Mucosa of rectum (tissue), 2 donors: ENCODE results near the gene RASGRF1.

Experiments
- H3K27ac ChIP-seq, 2 donors: one replicate each; pipeline ENCODE4 v1.7.0; 2013; ENCODE audit warnings: inconsistent platforms in 2 of 2, low read depth in 2 of 2, low read length in 2 of 2
- H3K27me3 ChIP-seq, 2 donors: one replicate each; pipeline ENCODE4 v1.7.0; 2013; ENCODE audit warnings: low read length in 2 of 2; ENCODE audit not compliant: control insufficient read depth in 2 of 2, insufficient read depth in 2 of 2
- H3K36me3 ChIP-seq, 2 donors: one replicate each; pipeline ENCODE4 v1.7.0; 2013; ENCODE audit warnings: low read length in 2 of 2; ENCODE audit not compliant: control insufficient read depth in 2 of 2, insufficient read depth in 2 of 2
- H3K4me1 ChIP-seq, 2 donors: one replicate each; pipeline ENCODE4 v1.7.0; 2013; ENCODE audit warnings: low read length in 2 of 2, mild to moderate bottlenecking in 1 of 2; ENCODE audit not compliant: control insufficient read depth in 2 of 2, insufficient read depth in 2 of 2
- H3K4me3 ChIP-seq, 2 donors: one replicate each; pipeline ENCODE4 v1.7.0; 2013; ENCODE audit warnings: low read length in 2 of 2
- H3K9ac ChIP-seq, 2 donors: one replicate each; pipeline ENCODE4 v1.7.0; 2013; ENCODE audit warnings: low read length in 2 of 2, low read depth in 1 of 2, mild to moderate bottlenecking in 1 of 2
- H3K9me3 ChIP-seq, 2 donors: one replicate each; pipeline ENCODE4 v1.7.0; 2013; ENCODE audit warnings: low read length in 2 of 2; ENCODE audit not compliant: control insufficient read depth in 2 of 2
- donor health status: healthy.
- donor health status: Normal muscosa, but diverticular disease.

The RASGRF1 gene

DNA sequence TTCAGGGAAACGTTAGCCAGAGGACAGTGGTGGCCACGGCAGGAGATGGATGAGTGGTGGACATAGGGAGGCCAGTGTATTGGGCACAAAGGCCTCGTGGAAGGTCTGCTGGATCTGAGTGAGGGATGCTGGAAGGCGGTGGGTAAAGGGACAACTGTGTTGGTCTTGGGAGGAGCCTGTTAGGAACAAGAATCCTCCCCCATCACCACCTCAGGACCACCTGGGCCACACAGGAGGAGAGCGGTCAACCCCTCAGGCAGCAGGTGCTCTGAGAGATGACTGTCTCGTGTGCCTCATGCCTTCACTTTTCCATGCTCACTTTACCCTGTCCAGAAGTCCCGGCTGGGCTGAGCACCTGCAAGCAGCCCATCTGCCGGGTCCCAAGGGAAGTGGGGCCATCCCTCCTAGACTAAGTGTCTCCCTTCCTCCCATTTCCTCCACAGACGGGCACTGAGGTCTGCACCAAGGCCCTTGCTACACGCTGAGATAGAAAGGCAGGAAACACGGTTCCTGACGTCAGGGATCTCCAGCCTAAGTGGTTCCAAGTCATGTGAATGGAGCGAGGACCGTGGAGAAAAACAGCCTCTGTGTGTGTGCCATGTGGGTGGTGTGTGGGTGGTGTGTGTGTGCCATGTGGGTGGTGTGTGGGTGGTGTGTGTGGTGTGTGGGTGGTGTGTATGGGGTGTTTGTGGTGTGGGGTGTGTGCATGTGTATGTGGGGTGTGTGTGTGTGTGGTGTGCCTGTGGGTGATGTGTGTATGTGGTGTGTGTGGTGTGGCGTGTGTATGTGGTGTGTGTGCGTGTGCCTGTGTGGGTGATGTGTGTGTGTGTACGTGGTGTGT lies 97.9 kb downstream of the RASGRF1 start:
- Histone ChIP-seq H3K36me3 (no peaks in the 10 kb centered on the region), H3K27me3 (no peaks in the 10 kb centered on the region), H3K4me3 (no peak overlapping the region), H3K4me1 (peaks cover 0 to 5% of the 10 kb centered on the region in 2 donors), H3K9me3 (no peaks in the 10 kb centered on the region), H3K27ac (no peak overlapping the region), H3K9ac (no peak overlapping the region)

DNA sequence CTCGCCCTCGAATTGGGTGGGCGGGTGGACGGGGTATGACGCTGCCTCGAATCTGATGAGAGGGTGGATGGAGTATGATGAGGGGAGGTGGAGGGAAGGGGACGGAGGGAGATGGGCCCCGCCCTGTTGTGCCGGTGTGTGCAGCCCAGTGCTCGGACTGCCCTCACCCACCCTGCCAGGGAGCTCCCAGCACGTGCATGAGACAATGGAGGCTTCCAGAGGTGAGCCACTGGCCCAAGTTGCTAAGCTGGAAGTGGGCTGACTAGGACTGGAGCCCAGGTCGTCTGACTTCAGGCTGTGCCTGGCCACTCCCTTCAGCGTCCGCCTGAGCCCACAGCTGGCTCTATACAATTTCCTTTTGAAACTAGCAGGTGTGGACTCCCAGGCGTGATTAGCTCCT lies 98.7 kb downstream of the RASGRF1 start:
- Histone ChIP-seq H3K9me3 (no peaks in the 10 kb centered on the region), H3K4me3 (no peak overlapping the region), H3K27ac (no peak overlapping the region), H3K9ac (no peak overlapping the region), H3K27me3 (no peaks in the 10 kb centered on the region), H3K4me1 (peaks cover 0 to 5% of the 10 kb centered on the region in 2 donors), H3K36me3 (no peaks in the 10 kb centered on the region)

DNA sequence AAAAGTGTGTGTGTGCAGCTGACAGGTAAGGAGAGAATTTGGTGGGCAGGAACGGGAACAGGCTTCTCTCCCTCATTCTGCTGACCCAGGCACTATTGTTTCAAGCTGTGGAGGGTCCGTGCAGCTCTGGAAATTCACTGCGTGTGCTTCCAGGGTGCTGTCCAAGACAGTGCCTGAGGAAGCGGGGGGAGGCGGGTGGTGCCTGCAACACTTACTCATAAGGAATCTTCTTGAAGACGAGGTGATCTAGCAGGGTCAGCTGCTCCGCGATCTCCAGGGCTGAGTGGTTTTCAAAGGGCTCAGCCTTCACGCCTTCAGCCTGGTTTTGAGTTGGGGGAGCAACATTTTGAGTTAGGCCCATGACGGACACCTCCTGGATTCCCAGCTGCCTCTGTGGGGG lies 99.1 kb downstream of the RASGRF1 start:
- Histone ChIP-seq H3K9me3 (no peaks in the 10 kb centered on the region), H3K27me3 (no peaks in the 10 kb centered on the region), H3K9ac (no peak overlapping the region), H3K4me1 (peaks cover 0 to 5% of the 10 kb centered on the region in 2 donors), H3K36me3 (no peaks in the 10 kb centered on the region), H3K27ac (no peak overlapping the region), H3K4me3 (no peak overlapping the region)

DNA sequence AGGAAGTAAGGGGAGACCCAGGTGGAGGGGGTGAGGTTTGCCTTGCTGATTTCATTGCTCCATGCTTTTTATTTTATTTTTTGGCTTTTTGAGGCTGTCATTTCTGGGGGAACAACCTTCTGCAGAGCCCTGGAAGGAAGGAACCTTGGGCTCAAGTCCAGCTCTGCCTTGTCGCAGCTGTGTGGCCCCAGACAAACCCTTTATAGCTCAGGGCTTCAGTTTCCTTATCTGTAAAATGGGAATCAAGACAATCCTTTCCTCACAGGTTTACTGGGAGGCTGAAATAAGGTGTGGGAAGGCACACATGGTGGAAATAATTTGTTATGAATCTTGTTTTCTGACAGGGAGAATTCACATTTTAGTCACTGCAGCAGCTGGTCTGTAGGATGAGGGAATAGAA lies 100.3 kb downstream of the RASGRF1 start:
- H3K36me3 ChIP-seq, result no peaks in the 10 kb centered on the region
- H3K27me3 ChIP-seq, result no peaks in the 10 kb centered on the region
- no peaks in the 10 kb centered on the region for H3K9me3 ChIP-seq
- H3K4me3 ChIP-seq, result no peak overlapping the region
- no peak overlapping the region for H3K9ac ChIP-seq
- H3K27ac ChIP-seq, result no peak overlapping the region
- peaks cover 0 to 5% of the 10 kb centered on the region in 2 donors for H3K4me1 ChIP-seq

DNA sequence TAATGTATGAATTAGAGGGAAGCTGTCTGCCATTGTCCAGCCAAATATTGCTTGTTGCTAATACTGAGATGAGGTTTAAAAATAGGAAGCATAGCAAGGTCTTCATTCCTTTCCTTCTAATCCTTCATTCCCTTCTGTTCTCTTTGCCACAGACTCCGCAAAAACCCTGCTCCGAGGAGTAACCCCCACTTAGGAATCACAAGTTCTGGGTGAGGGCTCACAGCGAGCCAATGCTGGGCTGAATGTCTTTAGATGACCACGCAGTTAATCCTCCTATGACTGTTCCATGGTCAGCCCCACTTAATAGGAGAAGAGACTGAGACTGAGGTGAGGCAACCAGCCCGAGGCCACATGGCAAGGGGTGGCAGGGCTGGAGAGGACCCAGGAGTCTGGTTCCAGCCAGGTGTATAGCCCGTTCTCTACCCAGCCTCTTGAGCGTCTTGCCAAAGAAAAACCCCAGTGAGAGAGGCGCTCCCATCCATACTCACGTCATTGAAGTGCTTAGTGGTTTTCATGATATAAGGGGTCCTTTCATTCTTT lies 100.8 kb downstream of the RASGRF1 start:
- H3K9me3 ChIP-seq, result no peaks in the 10 kb centered on the region
- no peaks in the 10 kb centered on the region for H3K27me3 ChIP-seq
- no peak overlapping the region for H3K9ac ChIP-seq
- H3K4me1 ChIP-seq, result peaks cover 0 to 5% of the 10 kb centered on the region in 2 donors
- H3K4me3 ChIP-seq, result no peak overlapping the region
- no peaks in the 10 kb centered on the region for H3K36me3 ChIP-seq
- no peak overlapping the region for H3K27ac ChIP-seq

DNA sequence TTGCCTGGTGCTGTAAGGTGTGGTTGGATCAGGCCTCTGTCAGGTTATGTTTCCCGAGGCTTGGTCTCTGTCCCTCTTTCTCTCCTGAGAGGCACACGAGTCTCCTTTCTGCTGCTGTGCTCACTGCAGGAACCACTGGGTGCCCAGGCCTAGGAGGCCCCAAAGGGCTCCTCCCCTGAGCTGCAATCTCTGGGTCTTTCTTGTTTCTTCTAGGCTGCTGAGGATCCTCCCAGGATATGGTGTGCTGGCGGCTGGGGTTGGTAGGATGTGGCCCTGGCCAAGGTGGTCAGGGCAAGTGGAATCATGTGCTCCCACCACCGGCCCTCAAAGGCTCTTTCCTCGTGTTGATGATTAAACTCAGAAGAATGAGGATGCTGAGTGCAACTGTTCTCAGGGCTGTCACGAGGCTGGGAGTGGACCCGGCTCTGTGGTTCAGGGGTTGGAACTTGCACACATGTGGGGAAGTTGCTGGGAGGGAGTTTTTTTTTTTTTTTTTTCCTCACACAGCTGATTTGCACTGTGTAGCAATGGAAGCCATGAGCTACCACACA lies 102.1 kb downstream of the RASGRF1 start:
- no peaks in the 10 kb centered on the region for H3K9me3 ChIP-seq
- H3K4me1 ChIP-seq, result peaks cover 0 to 5% of the 10 kb centered on the region in 2 donors
- no peaks in the 10 kb centered on the region for H3K27me3 ChIP-seq
- H3K4me3 ChIP-seq, result no peak overlapping the region
- H3K36me3 ChIP-seq, result no peaks in the 10 kb centered on the region
- H3K27ac ChIP-seq, result peak overlapping the region; percentile 4 to 17
- H3K9ac ChIP-seq, result no peak overlapping the region

DNA sequence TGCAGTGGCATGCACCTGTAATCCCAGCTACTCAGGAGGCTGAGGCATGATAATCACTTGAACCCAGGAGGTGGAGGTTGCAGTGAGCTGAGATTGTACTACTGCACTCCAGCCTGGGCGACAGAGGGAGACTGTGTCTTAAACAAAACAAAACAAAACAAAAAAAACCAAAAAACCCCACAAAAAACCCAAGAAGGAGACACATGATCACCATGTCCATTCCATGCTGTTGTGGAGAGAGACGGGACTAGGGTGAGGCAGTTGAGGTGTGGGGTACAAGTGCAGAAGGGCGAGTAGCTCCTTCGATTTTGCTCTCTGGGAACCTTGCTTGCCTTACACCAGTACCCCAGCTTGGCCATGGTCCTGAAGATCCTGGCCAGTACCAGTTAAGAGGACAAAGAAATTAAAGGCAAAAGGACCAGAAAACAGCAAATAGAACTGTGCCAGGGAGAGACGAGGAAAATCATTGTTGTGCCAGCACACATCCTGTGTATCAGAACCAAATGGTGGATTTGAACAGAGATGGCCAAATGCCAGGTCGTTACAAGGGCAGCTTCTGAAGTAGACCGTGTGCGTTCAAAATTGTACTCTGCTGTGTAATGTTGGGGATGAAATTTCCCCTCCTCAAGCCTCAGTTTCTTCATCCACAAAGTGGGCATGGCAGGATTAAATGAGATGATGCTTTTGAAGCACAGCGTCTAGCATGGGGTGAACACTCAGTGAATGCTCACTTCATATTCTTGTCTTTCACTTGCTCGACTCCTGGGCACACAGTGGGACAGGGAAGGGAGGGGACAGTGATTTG lies 102.8 kb downstream of the RASGRF1 start:
- Histone ChIP-seq H3K27ac (peak overlapping the region; percentile 4 to 17), H3K9me3 (no peaks in the 10 kb centered on the region), H3K27me3 (no peaks in the 10 kb centered on the region), H3K9ac (no peak overlapping the region), H3K4me1 (peaks cover 0 to 5% of the 10 kb centered on the region in 2 donors), H3K36me3 (no peaks in the 10 kb centered on the region), H3K4me3 (no peak overlapping the region)

DNA sequence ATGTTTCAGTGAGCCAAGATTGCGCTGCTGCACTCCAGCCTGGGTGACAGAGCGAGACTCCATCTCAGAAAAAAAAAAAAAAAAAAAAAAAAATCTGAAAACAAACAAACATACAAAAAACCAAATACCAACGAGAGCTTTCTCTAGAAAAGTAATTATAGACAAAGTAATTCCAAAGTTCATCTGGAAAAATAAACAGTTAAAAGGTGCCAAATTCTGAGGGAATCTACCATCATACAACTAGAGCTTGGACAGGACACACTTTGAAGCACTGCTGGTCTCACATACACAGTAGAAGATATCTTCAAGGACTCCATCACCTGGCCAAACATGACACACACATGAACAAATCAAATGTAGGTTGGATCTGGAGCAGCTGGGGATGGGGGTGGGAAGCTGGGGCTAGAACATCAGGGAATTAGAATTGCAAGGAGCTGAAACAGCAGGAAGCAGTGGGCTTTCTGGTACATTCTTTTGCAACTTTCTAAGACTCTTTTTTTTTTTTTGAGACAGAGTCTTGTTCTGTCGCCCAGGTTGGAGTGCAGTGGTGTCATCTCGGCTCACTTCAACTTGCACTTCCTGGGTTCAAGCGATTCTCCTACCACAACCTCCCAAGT lies 104.6 kb downstream of the RASGRF1 start:
- Histone ChIP-seq H3K36me3 (no peaks in the 10 kb centered on the region), H3K27me3 (no peaks in the 10 kb centered on the region)

DNA sequence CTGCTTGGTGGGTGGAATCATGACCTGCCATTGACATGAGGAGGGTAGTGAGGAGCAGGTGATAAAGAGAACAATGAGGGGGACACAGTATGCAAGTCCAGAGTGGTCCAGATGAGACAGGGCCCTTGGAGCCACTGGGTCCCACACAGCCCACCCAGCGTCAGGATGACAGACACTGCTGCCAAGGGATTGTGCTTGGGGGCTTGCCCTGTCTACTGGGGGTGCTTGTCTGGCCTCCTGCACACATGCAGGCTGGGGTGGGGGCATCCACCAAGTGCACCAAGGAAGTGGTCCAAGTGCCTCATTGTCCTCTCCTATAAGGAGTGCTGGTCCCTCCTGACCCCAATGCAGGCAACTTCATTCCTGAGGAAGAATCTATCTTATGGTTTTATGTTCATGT lies 106.5 kb downstream of the RASGRF1 start:
- no peaks in the 10 kb centered on the region for H3K36me3 ChIP-seq
- no peaks in the 10 kb centered on the region for H3K9me3 ChIP-seq
- H3K4me3 ChIP-seq, result no peak overlapping the region
- H3K27me3 ChIP-seq, result no peaks in the 10 kb centered on the region
- H3K4me1 ChIP-seq, result peaks cover 7 to 9% of the 10 kb centered on the region in 2 donors
- no peak overlapping the region for H3K9ac ChIP-seq
- no peak overlapping the region for H3K27ac ChIP-seq

More for the DNA sequence above, 104.6 kb downstream of the RASGRF1 start:
- no peak overlapping the region for H3K27ac ChIP-seq
- no peak overlapping the region for H3K9ac ChIP-seq
- peaks cover 0 to 5% of the 10 kb centered on the region in 2 donors for H3K4me1 ChIP-seq
- no peak overlapping the region for H3K4me3 ChIP-seq
- H3K9me3 ChIP-seq, result no peaks in the 10 kb centered on the region
